ENCODE results near the gene REG3G. TPM values are rescaled to one million over a fixed set of nuclear protein-coding genes. Genes with fewer than 3 reads are reported as not detected.

REG3G gene
- total and polyA plus RNA-seq, 2 of the 13 experiments (the other 11 are each of a cell fraction or from before 2014, with no cell fraction given), result not detected

DNA sequence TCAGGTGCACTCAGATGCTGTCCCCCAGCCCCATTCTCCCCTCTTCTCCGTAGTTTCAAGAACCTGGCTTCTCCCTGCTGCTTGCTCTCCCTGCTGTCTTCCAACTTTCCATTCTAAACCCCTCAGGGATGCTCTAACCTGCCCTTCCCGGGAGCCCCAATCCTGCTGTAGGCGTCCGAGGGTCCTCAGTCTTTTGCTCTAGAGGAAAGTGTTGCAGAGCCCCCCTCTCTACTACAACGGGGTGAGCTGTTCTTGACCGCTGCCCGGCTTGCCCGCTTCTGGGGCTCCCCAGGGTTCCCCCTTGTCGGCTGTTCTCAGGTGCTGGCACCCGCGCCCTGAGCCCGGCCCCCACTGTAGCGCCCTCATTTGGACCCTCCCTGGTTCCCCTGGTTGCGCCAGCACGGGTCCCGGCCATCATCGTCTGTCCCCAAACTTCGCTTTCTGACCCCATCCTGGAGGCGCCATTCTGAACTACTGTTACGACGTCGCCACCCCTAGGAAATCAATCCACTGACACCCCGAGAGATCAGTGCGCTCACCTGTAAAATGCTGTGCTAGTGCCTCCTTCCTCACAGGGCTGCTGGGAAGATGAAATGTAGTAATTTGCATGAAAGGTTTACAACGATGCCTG is 31.9 kb upstream of the REG3G start:
- BruUV-seq (replicated peaks), result no TSS peak
- H3K27ac ChIP-seq (ENCODE audit: extremely low read length, insufficient read depth, low read length), result no peak overlapping the region
- no peak overlapping the region for H3K9ac ChIP-seq (ENCODE audit: insufficient read depth, low read depth, low read length)
- no peaks in the 10 kb centered on the region for H3K9me3 ChIP-seq (ENCODE audit: low read length)
- CTCF ChIA-PET (ENCODE audit: low intra/inter-chr PET ratio, low total read pairs), result no interaction called here
- DNase-seq (ENCODE audit: low spot score) (no peak), FAIRE-seq (no peak), ATAC-seq (no peak)
- H4K20me1 ChIP-seq (ENCODE audit: insufficient read depth, low read length), result no peaks in the 10 kb centered on the region
- POLR2A ChIA-PET, result no interaction called here
- no peak overlapping the region for H3K4me2 ChIP-seq (ENCODE audit: low read depth, low read length)
- no peaks in the 10 kb centered on the region for H3K79me2 ChIP-seq (ENCODE audit: insufficient read depth, low read length)
- no peaks in the 10 kb centered on the region for H3K4me1 ChIP-seq (ENCODE audit: insufficient read depth, low read length)
- peaks cover 6 to 63% of the 10 kb centered on the region in 2 experiments for H3K27me3 ChIP-seq (ENCODE audit: control insufficient read depth in 1 of 2, insufficient read depth in 2 of 2, low read length in 2 of 2)
- in situ Hi-C loops (cut with HindIII; ENCODE audit: extremely low pct_ligation_motif_present, low pct_unique_long_range_greater_than_20kb) (loop anchor here (10.0 to 25.0 kb wide), 2 partner anchors 631 to 891 kb away; no protein-coding TSS in a partner anchor), intact Hi-C loops (cut with micrococcal nuclease; ENCODE audit: unreplicated experiment) (no loop called here)
- H3K36me3 ChIP-seq (replicated peaks in 1 of 2; ENCODE audit: control insufficient read depth in 1 of 2, insufficient read depth in 2 of 2, low read length in 2 of 2), result no peaks in the 10 kb centered on the region
- no peak overlapping the region for H2AFZ ChIP-seq (ENCODE audit: low read length)
- no peak overlapping the region for H3K4me3 ChIP-seq (replicated peaks in 1 of 3; ENCODE audit: insufficient read depth in 1 of 3, low read depth in 2 of 3, low read length in 3 of 3)
- 44% methylated on average over 25 of the region's 25 CpGs for WGBS (ENCODE audit: low lambda C conversion rate)
- TF ChIP-seq, protein P1, sequence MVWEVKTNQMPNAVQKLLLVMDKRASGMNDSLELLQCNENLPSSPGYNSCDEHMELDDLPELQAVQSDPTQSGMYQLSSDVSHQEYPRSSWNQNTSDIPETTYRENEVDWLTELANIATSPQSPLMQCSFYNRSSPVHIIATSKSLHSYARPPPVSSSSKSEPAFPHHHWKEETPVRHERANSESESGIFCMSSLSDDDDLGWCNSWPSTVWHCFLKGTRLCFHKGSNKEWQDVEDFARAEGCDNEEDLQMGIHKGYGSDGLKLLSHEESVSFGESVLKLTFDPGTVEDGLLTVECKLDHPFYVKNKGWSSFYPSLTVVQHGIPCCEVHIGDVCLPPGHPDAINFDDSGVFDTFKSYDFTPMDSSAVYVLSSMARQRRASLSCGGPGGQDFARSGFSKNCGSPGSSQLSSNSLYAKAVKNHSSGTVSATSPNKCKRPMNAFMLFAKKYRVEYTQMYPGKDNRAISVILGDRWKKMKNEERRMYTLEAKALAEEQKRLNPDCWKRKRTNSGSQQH (CRISPR knock-in tag; IDR thresholded peaks at IDR 0.05; ENCODE audit: low read depth), result no peak
- TF ChIP-seq FOXK1 (CRISPR knock-in tag; IDR thresholded peaks at IDR 0.05; ENCODE audit: borderline replicate concordance, low read depth) (no peak), KLF9 (CRISPR knock-in tag; IDR thresholded peaks at IDR 0.05; ENCODE audit: low read depth) (no peak), TBX2 (CRISPR knock-in tag; IDR thresholded peaks at IDR 0.05; ENCODE audit: borderline replicate concordance) (no peak), FOXA3 (CRISPR knock-in tag; IDR thresholded peaks at IDR 0.05) (no peak), PRMT3 (CRISPR knock-in tag; IDR thresholded peaks at IDR 0.05; ENCODE audit: borderline replicate concordance, low read depth) (no peak), SSRP1 (CRISPR knock-in tag; IDR thresholded peaks at IDR 0.05) (no peak), ELF4 (CRISPR knock-in tag; IDR thresholded peaks at IDR 0.05; ENCODE audit: borderline replicate concordance) (no peak), ZSCAN31 (CRISPR knock-in tag; IDR thresholded peaks at IDR 0.05; ENCODE audit: low read depth) (no peak), ZNF878 (CRISPR knock-in tag; IDR thresholded peaks at IDR 0.05) (no peak)
- TF ChIP-seq, protein P2, sequence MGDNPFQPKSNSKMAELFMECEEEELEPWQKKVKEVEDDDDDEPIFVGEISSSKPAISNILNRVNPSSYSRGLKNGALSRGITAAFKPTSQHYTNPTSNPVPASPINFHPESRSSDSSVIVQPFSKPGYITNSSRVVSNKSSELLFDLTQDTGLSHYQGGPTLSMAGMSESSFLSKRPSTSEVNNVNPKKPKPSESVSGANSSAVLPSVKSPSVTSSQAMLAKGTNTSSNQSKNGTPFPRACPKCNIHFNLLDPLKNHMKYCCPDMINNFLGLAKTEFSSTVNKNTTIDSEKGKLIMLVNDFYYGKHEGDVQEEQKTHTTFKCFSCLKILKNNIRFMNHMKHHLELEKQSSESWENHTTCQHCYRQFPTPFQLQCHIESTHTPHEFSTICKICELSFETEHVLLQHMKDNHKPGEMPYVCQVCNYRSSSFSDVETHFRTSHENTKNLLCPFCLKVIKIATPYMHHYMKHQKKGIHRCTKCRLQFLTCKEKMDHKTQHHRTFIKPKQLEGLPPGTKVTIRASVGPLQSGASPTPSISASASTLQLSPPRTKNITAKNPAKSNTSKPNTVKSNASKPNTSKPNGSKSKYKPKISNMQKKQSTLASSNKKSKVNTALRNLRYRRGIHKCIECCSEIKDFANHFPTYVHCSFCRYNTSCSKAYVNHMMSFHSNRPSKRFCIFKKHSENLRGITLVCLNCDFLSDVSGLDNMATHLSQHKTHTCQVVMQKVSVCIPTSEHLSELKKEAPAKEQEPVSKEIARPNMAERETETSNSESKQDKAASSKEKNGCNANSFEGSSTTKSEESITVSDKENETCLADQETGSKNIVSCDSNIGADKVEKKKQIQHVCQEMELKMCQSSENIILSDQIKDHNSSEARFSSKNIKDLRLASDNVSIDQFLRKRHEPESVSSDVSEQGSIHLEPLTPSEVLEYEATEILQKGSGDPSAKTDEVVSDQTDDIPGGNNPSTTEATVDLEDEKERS (CRISPR knock-in tag; IDR thresholded peaks at IDR 0.05), result no peak
- TF ChIP-seq, protein P3, sequence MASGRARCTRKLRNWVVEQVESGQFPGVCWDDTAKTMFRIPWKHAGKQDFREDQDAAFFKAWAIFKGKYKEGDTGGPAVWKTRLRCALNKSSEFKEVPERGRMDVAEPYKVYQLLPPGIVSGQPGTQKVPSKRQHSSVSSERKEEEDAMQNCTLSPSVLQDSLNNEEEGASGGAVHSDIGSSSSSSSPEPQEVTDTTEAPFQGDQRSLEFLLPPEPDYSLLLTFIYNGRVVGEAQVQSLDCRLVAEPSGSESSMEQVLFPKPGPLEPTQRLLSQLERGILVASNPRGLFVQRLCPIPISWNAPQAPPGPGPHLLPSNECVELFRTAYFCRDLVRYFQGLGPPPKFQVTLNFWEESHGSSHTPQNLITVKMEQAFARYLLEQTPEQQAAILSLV (CRISPR knock-in tag; IDR thresholded peaks at IDR 0.05; ENCODE audit: borderline replicate concordance), result no peak
- TF ChIP-seq, protein P4, sequence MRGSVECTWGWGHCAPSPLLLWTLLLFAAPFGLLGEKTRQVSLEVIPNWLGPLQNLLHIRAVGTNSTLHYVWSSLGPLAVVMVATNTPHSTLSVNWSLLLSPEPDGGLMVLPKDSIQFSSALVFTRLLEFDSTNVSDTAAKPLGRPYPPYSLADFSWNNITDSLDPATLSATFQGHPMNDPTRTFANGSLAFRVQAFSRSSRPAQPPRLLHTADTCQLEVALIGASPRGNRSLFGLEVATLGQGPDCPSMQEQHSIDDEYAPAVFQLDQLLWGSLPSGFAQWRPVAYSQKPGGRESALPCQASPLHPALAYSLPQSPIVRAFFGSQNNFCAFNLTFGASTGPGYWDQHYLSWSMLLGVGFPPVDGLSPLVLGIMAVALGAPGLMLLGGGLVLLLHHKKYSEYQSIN (CRISPR knock-in tag; IDR thresholded peaks at IDR 0.05; ENCODE audit: borderline replicate concordance), result no peak
- TF ChIP-seq, protein P5, sequence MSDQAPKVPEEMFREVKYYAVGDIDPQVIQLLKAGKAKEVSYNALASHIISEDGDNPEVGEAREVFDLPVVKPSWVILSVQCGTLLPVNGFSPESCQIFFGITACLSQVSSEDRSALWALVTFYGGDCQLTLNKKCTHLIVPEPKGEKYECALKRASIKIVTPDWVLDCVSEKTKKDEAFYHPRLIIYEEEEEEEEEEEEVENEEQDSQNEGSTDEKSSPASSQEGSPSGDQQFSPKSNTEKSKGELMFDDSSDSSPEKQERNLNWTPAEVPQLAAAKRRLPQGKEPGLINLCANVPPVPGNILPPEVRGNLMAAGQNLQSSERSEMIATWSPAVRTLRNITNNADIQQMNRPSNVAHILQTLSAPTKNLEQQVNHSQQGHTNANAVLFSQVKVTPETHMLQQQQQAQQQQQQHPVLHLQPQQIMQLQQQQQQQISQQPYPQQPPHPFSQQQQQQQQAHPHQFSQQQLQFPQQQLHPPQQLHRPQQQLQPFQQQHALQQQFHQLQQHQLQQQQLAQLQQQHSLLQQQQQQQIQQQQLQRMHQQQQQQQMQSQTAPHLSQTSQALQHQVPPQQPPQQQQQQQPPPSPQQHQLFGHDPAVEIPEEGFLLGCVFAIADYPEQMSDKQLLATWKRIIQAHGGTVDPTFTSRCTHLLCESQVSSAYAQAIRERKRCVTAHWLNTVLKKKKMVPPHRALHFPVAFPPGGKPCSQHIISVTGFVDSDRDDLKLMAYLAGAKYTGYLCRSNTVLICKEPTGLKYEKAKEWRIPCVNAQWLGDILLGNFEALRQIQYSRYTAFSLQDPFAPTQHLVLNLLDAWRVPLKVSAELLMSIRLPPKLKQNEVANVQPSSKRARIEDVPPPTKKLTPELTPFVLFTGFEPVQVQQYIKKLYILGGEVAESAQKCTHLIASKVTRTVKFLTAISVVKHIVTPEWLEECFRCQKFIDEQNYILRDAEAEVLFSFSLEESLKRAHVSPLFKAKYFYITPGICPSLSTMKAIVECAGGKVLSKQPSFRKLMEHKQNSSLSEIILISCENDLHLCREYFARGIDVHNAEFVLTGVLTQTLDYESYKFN (CRISPR knock-in tag; conservative IDR thresholded peaks at IDR 0.05), result no peak

Measured in HepG2 (cell line).